GM10248 (cell line): ENCODE data around the gene NREP.

ENCODE experiments used
- CTCF ChIA-PET: fragments of 300-600 bp; sonication (Branson Sonifier 250); formaldehyde crosslinking; extraction: SDS; loops from one replicate; lab custom pipeline; 2021; ENCODE audit warnings: antibody characterized with exemption; lab: Yijun Ruan, JAX
- POLR2A ChIA-PET: fragments of 350-650 bp; sonication (Branson Sonifier 250); formaldehyde crosslinking; extraction: SDS; loops from one replicate; lab custom pipeline; 2020; ENCODE audit warnings: antibody characterized with exemption; lab: Yijun Ruan, JAX
- DNase-seq: peaks from one replicate; pipeline ENCODE4 v3.0.0; 2012; ENCODE audit errors: extremely low spot score
- TF ChIP-seq, protein P1 (sequence below): IDR thresholded peaks from 2 replicates; pipeline ENCODE4 v1.5.1; 2012; ENCODE audit warnings: mild to moderate bottlenecking, low read depth; ENCODE audit errors: extremely low read depth, missing control alignments, control extremely low read depth

The NREP gene

DNA sequence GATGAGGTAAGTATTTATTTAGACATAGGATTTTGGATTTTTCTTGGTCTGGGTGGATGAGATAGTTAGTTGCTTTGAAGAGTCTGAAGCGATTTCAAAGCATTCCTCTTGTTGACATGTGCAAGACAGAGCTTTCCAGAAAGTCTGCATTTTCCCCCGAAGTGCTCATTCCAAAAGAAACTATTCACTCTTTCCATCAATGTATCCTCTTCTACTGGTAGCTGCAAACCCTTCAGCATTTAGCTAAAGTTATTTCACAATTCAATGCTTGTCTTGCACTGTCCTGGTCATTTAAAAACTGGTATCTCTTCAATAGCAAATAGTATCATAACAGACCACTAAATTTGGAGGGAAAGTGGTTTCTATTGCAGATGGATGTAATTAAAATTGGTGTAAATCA, 13.0 kb downstream of the NREP start:
- ChIA-PET POLR2A (no interaction called here), CTCF (interaction anchor here (1.5 kb wide), 1 partner anchor 8 kb away, joined by 5 read pairs; no protein-coding TSS in a partner anchor)
- TF ChIP-seq, protein P1, sequence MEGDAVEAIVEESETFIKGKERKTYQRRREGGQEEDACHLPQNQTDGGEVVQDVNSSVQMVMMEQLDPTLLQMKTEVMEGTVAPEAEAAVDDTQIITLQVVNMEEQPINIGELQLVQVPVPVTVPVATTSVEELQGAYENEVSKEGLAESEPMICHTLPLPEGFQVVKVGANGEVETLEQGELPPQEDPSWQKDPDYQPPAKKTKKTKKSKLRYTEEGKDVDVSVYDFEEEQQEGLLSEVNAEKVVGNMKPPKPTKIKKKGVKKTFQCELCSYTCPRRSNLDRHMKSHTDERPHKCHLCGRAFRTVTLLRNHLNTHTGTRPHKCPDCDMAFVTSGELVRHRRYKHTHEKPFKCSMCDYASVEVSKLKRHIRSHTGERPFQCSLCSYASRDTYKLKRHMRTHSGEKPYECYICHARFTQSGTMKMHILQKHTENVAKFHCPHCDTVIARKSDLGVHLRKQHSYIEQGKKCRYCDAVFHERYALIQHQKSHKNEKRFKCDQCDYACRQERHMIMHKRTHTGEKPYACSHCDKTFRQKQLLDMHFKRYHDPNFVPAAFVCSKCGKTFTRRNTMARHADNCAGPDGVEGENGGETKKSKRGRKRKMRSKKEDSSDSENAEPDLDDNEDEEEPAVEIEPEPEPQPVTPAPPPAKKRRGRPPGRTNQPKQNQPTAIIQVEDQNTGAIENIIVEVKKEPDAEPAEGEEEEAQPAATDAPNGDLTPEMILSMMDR = no peak
- no peak for DNase-seq

DNA sequence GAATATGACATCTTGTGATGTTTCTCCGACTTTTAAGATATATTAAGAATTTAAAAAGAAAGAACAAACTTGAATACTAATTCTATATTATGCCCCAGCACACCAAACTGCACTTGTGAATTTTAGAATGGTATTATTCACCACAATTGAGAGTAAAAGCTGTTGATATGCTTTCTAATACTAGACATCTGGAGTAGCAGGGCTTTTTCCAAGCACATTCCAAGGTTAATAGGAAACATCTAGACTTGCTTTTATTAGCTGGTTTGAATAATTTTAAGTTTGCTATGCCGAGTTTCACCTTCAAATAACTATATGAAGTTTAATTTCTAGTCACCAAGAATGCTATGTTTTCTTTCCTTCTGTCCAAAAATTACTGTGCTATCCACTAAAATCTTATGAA, 13.5 kb downstream of the NREP start:
- TF ChIP-seq, protein P1 = no peak
- ChIA-PET POLR2A (no interaction called here), CTCF (interaction anchor here (2.0 kb wide), 1 partner anchor 11 kb away, joined by 6 read pairs; no protein-coding TSS in a partner anchor)
- no peak for DNase-seq

DNA sequence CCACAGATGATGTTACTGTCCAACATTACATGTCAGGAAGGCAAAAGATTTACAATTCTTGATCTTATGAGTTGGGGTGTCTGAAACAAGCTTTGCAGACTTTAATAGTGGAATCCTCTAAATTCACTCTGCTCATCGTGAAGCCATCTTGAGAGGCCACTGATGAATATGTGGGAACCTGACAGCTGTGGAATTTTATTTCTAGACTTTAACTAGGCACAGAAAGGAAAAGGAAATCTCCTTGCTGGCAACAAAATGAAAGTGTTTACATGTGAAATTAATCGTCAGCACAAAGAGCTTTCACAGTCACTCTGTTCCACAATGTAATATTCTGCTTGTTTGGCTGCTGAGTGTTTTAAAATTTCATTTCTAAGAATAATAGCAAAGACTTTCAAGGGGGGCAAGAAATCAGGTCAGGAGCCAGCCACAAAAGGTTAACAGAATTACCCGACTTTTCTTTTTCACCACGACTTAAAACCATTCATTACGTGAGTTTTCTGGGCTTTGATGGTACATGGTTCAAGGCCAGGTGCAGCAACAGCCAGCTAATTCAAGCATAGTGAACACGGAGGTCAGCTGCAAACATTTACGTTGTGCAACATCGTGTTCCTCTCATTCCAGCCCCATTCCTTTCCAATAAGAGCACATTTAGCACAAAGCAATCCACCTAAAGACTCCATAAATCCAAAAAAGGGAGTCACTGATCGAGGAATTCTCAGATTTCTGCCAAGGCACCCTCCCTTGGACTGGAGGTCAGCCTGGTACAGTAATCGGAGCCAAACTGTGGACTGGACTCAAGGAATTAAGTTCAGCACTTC, 14.6 kb downstream of the NREP start:
- ChIA-PET CTCF (interaction anchor here (2.0 kb wide), 1 partner anchor 12 kb away, joined by 6 read pairs; no protein-coding TSS in a partner anchor), POLR2A (interaction anchor here (0.5 kb wide), 1 partner anchor 236 kb away, joined by 5 read pairs; no protein-coding TSS in a partner anchor)
- DNase-seq = no peak
- TF ChIP-seq, protein P1 = no peak

DNA sequence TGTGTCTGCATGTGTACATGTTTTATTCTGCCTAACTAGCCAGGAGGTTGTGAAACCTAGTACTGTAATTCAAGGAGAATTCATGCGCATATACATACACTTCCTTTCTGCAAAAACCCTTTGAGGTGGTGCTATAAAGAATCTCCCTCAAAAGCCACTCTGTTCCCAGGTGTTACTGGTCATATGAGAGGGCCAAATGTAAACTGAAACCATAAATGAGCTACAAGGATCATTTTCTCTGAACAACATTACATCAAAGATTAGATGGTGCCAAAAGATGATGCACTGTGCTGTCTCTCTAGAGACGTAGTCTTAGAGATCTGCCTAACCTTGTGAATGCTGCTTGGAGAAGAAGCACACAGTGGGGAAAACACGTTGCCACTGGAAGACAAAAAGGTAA, 15.7 kb downstream of the NREP start:
- POLR2A ChIA-PET = no interaction called here
- CTCF ChIA-PET = interaction anchor here (2.0 kb wide), 1 partner anchor 13 kb away, joined by 6 read pairs; no protein-coding TSS in a partner anchor
- TF ChIP-seq, protein P1 = no peak
- no peak for DNase-seq

DNA sequence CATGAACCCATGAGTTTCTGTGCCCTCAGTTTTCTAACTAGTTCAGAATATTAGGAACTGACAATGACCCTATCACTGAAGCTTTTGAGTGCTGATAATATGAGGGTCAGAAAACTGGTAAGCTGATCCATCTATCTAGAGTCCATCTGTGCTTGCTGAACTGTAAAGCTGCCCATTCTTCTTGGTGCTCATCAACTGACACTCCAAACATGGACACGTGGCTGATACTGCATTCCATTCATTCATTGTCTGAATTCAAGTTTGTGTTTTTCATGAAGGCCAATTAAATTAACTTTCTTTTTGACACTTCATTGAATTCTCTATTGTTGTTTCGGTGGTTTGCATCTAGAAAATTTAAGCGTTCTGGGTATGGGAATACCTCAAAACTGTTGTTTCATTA, 17.6 kb downstream of the NREP start:
- CTCF ChIA-PET = interaction anchor here (1.3 kb wide), 1 partner anchor 21 kb away, joined by 3 read pairs; no protein-coding TSS in a partner anchor
- DNase-seq = no peak
- TF ChIP-seq, protein P1 = no peak
- POLR2A ChIA-PET = no interaction called here

DNA sequence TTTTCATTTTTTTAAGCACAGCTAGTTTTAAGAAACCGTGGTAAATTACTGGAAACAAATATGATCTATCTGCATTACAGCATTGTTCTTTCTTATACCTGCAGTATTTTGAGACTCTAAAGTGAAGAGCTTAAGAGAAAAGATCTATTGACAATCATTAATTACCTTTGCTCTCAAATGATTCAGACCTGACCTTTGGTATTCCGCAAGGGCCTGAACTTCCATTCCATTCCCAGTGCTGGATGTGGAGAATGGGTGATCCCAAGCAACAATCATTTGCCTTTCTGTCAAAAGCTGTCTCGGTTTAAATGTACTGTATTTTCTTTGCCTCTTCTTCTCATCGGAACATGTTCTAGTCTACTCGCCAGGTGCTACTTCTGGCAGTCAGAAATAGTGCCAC, 18.9 kb downstream of the NREP start:
- no peak for DNase-seq
- TF ChIP-seq, protein P1 = no peak
- POLR2A ChIA-PET = no interaction called here
- CTCF ChIA-PET = interaction anchor here (1.7 kb wide), 1 partner anchor 12 kb away, joined by 5 read pairs; no protein-coding TSS in a partner anchor
